ENCODE data around the gene ATP10A.

GRCh38 chr15:25876231-25877140 is 13.4 kb upstream of the ATP10A start:
- TF ChIP-seq USF2 (CRISPR knock-in tag; IDR thresholded peaks at IDR 0.05), result no peak
- TF ChIP-seq STAT6 (CRISPR knock-in tag; conservative IDR thresholded peaks at IDR 0.05; ENCODE audit: low read depth), result no peak
- TF ChIP-seq RORB (CRISPR knock-in tag; IDR thresholded peaks at IDR 0.05), result no peak

All from WTC11 (cell line).